Non-pigmented ciliary epithelial cell (primary cell): Measurements from ENCODE around the gene EVL.
"Not testable (repeated sequence)": the region's sequence is repeated elsewhere in the genome, so short reads cannot be mapped to it uniquely, and the experiment has no call there.

Source experiments
- DNase-seq: peaks from one replicate; pipeline ENCODE4 v3.0.0-alpha.2; 2010; ENCODE audit warnings: low read depth

The EVL gene

DNA sequence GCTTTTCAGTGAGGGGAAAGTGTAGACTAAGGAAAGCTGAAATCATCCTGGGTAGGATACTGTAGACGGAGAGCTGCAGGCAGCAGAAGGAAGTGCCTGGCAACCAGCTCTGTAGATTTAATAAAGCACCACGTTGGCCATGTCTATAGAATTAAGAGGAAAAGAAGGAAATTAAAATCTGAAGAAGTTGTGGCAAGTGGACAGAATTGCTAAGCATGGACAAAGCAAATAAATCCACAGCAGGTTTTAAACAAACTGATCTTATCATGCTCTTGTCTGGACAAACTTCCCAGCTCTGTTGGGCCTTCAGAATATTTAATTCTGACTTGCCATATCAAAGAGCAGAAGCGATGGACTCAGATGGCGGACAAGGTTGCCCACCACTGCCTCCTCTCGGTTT, 27.2 kb upstream of the EVL start:
- no peak for DNase-seq

DNA sequence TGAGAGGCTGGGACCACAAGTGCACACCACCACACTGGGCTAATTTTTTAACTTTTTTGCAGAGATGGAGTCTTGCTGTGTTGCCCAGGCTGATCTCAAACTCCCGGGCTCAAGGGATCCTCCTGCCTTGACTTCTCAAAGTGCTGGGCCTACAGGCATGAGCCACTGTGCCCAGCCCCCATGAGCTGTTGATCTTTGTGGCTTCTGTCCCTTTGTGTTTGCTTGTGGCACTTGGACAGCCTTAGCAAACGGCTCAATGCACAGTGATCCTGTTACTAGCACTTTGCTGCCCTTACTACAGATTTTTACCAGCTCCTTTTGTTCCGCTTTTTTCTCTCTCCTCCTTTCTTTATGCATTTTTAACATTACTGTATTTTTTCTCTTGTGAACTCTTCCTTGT, 25.3 kb upstream of the EVL start:
- DNase-seq = no peak

DNA sequence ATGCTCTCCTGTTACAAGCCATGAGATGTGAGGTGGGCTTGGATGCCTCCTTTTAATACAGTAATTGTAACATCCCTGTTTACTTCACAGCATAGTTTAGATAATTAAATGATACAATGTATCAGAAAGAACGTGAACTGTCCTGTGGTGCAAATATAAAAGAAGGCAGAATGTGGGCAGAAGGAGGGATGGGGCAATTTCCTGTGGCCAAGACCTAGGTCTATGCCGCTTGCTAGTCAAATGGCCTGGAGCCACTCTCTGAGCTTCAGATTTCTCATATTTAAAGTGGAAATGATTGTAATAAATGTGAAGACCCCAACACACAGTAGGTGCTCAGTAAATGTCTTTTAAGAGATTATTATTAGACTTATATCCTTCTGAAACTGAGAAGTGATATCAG, 24.0 kb upstream of the EVL start:
- no peak for DNase-seq

DNA sequence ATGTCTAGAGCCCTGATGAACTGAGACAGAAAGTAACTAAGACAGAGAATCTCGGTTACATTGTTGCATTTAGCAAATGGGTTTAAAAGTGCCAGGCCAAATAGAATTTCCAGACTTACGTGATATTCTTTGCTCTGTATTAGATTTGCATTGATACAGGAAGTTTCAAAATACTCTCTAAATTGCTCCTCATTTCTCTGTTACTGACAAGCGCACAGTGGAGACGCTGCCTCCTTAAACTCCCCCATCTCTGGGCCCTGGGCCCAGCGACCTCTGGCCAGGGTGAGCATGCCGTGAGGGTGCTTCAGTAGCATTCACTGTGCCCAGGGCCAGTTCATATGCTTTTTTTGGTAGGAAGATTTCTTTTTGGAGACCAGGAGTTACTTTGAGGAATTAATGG, 22.9 kb upstream of the EVL start:
- DNase-seq = no peak

DNA sequence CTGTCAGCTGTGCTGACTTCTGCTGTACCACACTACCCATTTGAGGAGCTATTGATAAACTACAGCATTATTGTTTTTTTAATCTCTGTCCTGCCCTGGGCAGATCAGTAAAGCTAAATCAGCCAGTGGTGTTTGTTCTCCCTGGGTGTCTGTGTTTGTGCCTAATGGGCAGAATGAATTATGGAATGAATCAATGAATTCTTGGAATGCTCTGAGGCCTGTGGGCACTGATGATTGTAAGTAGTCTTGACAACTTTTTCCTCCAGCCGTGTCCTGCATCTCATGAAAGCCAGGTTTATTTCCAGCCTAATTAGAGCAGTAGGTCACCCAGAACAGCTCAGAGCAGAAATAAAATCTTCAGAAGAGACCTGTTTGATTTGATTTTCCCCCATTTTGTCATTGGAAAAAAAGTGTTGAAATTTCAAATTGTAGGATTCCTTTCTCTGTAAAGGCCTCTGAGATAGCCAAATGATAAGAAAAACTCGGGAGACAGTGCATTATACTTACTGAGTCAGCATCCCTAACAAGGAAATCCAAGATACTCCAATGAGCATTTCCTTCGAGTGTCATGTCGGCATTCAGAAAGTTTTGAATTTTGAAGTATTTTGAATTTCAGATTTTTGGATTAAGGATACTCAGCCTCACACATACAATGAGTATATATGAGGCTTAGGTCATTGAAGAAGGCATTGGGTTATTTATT, 19.4 kb upstream of the EVL start:
- DNase-seq = no peak

DNA sequence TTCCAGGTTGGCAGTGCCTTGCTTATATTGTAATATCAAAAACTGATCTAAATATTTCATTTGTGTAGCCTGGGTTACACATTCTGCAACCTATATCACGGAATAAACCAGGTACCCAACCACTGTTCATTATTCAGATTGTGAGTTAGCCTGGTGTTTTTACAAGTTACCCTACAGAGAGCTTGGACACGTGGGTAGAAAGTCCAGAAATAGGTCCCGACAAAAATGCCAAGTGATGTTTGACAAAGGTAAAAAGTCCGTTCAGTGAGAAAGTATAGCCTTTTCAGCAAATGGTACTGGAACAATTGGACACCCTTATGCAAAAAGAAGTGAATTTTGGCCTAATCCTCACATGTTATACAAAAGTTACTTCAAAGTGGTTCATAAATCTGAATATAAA, 17.6 kb upstream of the EVL start:
- DNase-seq = no peak

DNA sequence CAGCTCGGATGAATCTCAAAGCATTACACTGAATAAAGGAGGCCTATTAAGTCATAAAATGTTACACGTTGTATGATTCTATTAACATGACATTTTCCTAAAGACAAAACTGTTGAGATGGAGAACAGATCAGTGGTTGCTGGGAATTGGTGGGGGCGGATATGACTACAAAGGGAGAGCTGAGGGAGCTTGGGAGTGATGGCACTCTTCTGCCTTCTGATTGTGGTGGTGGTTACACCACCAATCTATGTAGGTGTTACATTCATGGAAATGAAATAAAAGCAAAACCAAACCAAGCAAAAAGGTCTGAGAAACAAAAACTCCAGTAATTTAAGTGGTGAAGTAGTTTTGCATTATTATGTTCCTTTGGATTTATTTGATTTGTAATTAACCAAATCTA, 16.4 kb upstream of the EVL start:
- DNase-seq = no peak

DNA sequence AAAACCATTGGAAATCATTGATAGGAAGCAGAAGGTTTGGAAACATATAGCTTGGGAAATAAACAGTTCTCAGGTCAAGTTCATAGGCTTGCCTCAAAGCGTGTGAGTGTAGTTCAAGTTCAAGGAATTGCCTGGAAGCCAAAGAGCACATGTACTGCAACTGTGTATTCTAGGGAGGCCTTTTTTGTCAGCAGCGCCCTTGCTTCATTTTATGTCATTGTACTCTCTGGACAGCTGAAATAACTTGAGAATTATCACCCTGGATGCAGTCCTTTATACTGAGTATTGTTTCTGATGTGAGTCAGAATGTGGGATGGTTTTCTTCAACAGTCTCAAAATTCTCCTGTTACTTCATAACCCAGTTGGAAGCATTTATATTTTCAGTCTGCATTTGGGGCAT, 16.0 kb upstream of the EVL start:
- no peak for DNase-seq

DNA sequence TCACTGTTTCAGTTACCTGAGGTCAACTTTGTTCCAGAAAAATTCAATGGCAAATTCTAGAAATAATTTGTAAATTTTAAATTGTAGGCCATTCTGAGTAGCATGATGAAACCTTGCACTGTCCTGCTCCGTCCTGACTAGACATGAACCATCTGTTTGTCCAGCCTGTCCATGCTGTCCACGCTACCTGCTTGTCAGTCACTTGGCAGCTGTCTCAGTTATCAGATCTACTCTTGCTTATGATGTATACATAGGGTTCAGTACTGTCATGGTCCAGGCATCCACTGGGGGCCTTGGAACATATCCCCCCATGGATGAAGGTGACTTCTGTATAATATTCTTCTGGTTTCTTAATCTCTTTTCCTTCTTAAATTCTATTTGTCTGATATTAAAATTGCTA, 14.1 kb upstream of the EVL start:
- DNase-seq = no peak

DNA sequence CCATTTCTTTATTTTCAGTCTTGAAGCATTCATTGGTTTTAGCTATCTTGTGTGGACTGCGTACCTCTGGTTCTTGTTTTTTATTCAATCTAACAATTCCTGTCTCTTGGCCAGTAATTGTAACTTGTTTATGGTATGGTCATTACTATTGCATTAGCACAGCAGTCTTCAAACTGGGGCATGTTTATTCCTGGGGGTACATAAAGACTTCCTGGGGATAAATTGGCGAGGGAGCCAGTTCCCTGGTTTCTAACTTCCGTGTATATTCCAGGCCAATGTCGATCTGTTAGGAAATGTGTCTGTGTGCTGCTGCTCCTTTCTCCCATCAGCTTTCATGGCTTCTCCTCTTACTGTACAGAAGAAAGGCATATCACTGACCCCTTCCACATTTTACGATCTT, 13.7 kb upstream of the EVL start:
- DNase-seq = no peak

DNA sequence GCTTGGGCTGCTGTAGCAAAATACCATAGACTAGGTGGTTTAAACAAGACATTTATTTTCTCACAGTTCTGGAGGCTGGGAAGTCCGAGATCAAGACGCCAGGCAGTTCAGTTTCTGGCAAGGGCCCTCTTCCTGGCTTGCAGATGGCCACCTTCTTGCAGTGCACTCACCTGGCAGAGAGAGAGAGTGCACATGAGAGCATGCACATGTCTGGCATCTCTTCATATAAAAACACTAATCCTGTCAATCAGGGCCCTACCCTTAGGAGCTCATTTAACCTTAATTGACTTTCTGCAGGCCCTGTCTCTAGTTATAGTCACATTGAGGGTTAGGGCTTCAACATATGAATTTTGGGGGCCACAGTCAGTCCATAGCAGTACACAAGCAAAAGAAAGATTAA, 12.4 kb upstream of the EVL start:
- no peak for DNase-seq

DNA sequence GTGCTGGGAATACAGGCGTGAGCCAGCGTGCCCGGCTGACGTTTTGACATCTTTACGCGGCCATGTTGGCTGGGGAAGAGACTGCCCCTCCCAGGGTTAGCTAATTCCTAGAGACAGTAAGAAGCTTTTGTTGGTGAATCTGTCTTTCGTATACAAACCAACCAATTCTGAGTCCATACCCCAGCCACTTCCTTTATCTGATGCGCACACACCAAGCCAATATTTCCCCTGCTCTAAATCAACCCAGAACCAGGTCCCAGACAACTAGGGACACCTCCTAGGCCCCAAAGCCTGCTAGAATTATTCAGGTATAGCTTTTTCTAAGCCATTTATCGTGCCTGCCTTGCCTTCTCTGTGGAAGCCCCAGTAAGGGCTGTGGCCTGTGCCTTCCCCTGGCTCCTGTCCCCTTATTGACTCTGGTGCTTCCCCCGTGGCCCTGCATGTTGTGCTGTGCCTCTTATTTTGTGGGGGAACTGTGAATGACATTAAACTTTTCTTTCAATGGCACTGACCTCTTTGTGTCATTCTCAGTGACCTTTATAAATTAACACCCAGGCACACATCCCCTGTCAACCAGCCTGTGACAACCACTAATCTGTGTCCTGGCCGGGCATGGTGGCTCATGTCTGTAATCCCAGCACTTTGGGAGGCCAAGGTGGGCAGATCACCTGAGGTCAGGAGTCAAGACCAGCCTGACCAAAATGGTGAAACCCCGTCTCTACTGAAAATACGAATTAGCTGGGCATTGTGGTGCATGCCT, 10.7 kb upstream of the EVL start:
- DNase-seq = no peak

DNA sequence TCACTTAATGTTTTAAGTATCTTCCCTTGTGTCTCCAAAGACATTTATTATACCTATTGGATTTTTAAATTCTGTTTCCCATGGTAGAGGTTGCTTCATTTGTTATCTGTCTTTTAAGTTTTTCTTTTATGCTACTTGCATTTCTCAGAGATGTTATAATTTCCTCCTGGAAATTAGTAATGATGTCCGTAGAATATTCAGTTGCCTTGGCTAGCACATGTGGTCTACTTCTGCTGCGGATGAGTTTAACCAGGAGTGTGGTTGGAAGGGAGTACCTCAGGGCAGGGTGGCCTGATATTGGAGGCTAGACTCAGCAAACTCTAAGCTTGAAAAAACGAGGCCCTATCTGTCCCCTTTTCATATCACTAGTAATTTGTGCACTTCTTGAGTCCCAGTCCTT, 8.8 kb upstream of the EVL start:
- no peak for DNase-seq

DNA sequence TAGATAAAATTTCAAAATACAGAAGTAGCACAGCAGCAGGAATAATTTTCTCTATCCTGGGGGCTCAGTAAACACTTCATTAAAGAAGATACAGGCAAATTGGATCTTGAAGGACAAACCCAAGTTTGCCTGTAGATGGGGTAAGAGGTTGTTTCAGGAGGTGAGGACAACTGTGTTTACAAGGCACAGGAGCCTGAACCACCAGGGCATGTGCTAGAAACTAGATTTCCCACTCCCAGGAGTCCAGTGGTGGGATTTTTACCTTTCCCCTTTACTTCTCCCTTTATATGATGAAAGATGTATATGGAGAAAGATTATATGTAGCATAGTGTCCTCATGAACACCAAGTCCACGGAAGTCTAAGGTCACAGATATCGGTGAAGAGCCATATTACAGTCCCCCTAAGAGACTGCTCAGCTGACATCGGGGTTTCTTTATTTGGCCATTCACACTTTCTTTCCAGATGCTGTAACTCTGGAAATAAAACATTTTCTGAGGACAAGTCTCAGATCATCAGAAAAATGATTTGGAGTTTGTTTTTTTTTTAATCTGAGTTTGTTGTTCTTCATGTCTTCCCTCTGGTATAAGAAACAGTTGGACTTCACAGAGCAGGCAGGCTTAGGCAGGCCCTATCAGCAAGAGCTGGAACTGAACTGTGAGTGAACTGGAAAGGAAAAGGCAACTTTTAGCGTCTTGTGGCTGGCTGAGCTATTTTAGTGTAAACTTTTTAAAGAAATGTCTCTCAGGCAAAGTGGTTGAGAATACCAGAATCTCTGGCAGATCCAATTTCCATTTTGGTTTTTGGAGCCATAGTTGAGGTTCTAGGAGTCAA, 8.0 kb upstream of the EVL start:
- DNase-seq = no peak

DNA sequence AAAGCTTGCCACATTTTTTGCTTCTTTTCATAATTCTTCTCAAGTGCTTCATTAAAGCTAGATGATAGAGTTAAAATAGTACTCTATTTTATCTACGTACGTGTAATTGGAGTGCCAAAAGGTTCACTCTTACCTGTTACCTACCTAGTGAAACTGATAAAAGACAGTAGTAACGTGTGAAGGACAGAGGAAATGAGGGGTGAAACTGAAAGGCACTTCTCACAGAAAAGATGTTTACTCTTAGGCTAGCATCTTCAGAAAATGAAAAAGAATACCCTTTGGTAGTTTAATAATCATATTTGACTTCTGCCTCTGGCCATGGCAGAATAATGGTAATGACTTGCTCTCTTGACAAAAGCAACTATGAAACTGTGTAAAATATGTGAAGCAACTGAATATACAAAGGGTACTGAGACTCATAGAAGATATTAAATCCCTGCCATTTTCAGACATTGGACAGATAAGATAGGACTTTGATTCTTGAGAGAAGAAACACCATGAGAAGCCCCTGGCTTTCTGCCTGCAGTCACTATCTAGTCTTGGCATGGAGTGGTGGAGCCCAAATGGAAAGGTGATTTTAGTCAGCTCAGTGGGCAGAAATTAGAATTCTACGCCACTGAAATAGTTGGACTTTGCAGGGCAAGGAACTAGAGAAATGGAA, 6.3 kb upstream of the EVL start:
- no peak for DNase-seq

DNA sequence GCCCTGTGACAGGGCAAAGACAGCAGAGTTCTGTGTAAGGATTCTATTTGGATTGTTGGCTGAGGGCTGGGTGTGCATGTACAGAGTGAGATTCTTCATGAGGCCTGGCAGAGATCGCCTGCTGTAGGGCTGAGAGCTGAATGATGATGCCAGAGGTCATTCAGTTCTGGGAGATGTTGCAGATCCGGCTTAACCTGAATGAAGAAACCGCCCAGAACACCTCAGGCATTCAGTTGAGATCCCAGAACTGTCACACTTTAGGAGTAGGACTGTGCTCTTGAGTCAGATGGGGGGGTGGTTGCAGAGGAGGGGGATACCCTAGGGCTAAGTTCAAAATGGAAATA, 5.8 kb upstream of the EVL start:
- no peak for DNase-seq

DNA sequence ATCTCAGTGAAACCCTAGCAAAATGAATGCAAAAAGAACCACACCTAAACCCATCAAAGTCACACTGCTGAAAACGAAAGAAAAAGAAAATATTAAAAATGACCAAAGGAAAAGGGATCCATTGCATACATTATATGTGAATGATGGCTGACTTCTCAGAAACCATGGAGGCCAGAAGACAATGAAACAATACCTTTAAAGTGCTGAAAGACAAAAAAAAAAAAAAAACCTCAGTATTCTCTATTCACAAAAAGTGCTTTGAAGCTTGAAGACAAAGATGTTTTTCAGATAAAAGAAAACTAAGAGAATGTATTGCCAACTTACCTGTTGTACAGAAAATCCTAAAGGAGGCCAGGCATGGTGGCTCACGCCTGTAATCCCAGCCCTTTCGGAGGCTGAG, 4.5 kb upstream of the EVL start:
- DNase-seq = no peak

DNA sequence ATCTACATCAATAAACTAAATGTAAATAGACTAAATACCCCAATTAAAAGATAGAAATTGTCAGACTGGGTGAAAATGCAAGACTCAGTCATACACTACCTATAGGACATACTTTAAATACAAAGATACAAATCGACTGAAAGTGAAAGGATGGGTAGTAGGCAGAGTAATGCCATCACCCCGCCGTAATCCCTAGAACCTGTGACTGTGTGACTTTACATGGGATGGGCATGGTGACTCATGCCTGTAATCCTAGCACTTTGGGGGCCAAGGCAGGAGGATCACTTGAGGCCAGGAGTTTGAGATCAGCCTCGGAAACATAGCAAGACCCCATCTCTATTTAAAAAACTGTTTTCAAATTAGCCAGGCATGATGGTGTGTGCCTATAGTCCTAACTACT, 2.6 kb upstream of the EVL start:
- no peak for DNase-seq

DNA sequence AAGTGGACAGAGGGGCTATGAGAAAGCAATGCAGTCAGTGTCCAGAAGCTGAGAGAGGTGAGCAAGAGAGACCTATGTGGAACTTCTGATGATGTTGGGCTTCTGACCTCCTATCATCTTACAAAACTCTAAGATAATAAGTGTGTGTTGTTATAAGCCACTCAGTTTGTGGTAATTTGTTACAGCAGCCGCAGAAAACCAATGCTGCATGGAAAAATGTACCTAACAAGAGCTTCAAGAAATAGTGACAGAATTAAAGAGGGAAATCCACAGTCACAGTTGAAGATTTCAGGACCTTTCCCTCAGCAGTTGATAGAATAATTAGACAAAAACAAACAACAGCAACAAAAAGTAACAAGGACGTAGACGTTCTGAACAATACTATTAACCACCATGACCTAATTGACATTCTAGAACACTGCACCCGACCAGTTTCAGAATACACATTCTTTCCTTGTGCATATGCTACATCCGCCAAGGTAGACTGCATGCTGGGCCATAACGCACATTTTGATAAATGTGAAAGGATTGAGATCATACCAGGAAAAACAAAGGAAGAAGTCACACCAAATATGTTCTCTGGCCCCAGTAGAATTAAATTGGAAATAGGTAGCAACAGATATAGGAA, 1.8 kb upstream of the EVL start:
- no peak for DNase-seq

DNA sequence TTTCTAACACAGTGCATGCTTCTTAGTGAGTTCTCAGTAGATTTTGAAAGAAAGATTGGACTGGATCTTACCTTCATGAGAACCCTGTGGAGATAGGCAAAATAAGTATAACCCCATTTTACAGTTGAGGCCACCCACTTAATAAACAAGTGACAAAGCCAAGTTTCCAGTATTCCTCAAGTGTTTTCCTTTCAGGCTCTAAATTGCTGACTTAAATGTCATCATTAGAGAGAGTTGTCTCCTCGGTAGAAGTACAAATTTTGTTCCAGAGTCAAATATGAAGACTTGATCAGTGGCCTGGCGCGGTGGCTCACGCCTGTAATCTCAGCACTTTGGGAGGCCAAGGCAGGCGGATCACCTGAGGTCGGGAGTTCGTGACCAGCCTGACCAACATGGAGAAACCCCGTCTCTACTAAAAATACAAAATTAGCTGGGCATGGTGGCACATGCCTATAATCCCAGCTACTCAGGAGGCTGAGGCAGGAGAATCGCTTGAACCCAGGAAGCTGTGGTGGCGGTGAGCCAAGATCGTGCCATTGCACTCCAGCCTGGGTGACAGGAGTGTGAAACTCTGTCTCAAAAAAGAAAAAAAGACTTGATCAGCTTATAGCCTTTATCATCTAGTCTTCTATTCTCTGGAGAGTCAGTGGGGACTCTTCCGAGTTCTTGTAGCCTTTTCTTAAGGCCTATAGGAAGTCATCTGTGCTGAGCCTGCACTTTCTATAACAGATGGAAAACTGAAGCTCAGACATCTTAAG, 708 bp upstream of the EVL start:
- not testable (repeated sequence) for DNase-seq

DNA sequence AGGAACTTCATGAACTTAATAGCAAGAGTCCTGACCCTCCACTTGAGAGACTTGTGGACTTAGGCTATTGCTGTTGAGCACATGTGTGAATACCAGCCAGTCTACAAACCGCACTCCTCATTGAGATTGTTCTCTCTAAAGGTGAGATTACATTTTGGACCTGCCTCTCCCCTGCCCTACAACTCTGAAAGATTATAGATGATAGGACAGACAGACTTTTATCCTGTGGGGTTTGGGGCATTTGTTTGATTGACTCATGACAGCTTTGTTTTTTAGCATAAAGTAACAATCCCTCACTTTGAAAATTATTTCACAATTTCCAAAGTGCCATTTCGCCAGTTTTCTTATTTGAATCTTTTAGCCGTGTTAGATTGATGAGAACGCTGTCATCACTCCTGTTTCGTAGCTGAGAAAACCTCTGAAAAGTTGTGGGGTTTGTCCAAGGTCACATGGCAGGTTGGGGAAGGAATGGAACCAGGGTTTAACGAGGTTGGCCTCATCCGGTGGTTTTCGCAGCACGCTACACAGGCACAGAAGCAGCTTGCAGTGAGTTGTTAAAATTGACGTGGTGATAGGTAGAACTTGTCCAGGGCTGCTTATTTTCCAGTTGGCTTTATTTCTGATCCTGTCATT, 836 bp downstream of the EVL start:
- no peak for DNase-seq
